SKM-1 treated with dmso at 0.1 percent for 144 hours (cell line): ENCODE data around the gene GDNF.
"Not testable (repeated sequence)": the region's sequence is repeated elsewhere in the genome, so short reads cannot be mapped to it uniquely, and the experiment has no call there.

Experiments
- DNase-seq: peaks from one replicate; lab custom pipeline; 2025; ENCODE audit not compliant: unreplicated experiment; lab: John Stamatoyannopoulos, UW

GDNF gene

GRCh38 chr5:37786862-37787519 is 52.9 kb downstream of the GDNF start:
- DNase-seq = no peak

GRCh38 chr5:37786416-37786815 is 53.4 kb downstream of the GDNF start:
- no peak for DNase-seq

GRCh38 chr5:37781409-37781808 is 58.4 kb downstream of the GDNF start:
- DNase-seq = not testable (repeated sequence)

GRCh38 chr5:37777432-37778130 is 62.3 kb downstream of the GDNF start:
- no peak for DNase-seq

GRCh38 chr5:37776826-37777225 is 63.0 kb downstream of the GDNF start:
- DNase-seq = no peak

- DNase-seq = peak; percentile 10
These were observed 64.8 kb downstream of the GDNF start for GRCh38 chr5:37774912-37775483.

GRCh38 chr5:37773809-37774208 is 66.0 kb downstream of the GDNF start:
- no peak for DNase-seq

GRCh38 chr5:37772255-37772654 is 67.6 kb downstream of the GDNF start:
- DNase-seq = no peak

- no peak for DNase-seq
These were observed 68.1 kb downstream of the GDNF start for GRCh38 chr5:37771731-37772130.

- DNase-seq = no peak
These were observed 68.6 kb downstream of the GDNF start for GRCh38 chr5:37771203-37771611.

- no peak for DNase-seq
These were observed 69.1 kb downstream of the GDNF start for GRCh38 chr5:37770786-37771185.

GRCh38 chr5:37769840-37770239 is 70.0 kb downstream of the GDNF start:
- no peak for DNase-seq

- DNase-seq = no peak
These were observed 70.7 kb downstream of the GDNF start for GRCh38 chr5:37769108-37769507.

- DNase-seq = no peak
These were observed 71.5 kb downstream of the GDNF start for GRCh38 chr5:37768371-37768770.

- no peak for DNase-seq
These were observed 71.9 kb downstream of the GDNF start for GRCh38 chr5:37767961-37768360.

GRCh38 chr5:37767251-37767650 is 72.6 kb downstream of the GDNF start:
- no peak for DNase-seq
